ENCODE data around the gene SEMA6A. TPM values are rescaled to one million over a fixed set of nuclear protein-coding genes. Genes with fewer than 3 reads are reported as not detected.

SEMA6A gene
- total RNA-seq, 1 donor from 2014 or later = 17.8 TPM

DNA sequence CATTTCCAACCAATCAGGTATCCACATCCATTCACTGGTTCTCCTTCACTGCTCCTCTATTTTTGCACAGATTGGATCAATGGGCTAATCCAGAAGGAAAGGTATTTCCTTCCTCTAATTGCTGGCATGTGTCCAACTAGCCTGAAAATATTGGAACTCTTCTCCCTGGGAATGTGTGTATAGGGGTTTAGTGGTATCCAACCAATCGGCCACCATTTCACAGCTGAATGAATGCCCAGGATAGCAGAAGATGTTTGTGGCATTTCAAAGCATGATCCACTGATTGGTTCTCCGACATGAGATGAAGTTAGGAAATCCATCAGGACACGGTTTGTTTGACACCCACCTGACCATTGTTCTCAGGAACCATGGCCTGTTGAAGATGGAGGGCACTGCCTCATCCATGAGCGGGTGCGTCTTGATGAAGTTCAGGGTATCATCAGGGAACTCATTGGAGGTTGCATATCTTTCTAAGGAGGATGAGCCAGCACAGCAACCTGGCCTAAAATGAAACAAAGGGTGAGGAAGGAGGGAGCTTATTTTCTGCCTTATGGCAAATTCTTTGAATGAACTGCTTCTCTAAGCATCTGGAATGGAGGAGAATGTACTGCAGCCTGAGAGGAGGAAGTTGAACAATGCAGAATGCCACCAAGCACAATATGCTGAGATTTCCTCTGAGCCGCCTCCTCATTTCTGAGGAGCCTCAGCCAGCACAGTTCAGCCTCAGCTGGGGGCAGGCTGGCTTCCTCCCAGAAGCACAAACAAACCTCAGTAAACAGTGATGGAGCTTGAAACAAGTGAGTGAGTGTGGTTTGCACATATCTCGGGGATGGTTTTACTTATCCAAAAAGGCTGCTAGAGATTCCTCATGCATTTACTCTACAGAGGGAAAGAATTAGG is 94.6 kb downstream of the SEMA6A start:
- Histone ChIP-seq H3K27me3 (no peaks in the 10 kb centered on the region), H3K27ac (no peak overlapping the region), H3K4me1 (no peaks in the 10 kb centered on the region), H3K4me3 (no peak overlapping the region), H3K9me3 (peaks cover 0 to 8% of the 10 kb centered on the region in 2 donors), H3K36me3 (peaks cover 0 to 11% of the 10 kb centered on the region in 2 donors)
- TF ChIP-seq, protein P1, sequence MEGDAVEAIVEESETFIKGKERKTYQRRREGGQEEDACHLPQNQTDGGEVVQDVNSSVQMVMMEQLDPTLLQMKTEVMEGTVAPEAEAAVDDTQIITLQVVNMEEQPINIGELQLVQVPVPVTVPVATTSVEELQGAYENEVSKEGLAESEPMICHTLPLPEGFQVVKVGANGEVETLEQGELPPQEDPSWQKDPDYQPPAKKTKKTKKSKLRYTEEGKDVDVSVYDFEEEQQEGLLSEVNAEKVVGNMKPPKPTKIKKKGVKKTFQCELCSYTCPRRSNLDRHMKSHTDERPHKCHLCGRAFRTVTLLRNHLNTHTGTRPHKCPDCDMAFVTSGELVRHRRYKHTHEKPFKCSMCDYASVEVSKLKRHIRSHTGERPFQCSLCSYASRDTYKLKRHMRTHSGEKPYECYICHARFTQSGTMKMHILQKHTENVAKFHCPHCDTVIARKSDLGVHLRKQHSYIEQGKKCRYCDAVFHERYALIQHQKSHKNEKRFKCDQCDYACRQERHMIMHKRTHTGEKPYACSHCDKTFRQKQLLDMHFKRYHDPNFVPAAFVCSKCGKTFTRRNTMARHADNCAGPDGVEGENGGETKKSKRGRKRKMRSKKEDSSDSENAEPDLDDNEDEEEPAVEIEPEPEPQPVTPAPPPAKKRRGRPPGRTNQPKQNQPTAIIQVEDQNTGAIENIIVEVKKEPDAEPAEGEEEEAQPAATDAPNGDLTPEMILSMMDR (IDR thresholded peaks at IDR 0.05) = no peak
- no peak for DNase-seq (ENCODE audit: low spot score in 2 of 2)
- intact Hi-C loops (cut with DNase I) = no loop called here

DNA sequence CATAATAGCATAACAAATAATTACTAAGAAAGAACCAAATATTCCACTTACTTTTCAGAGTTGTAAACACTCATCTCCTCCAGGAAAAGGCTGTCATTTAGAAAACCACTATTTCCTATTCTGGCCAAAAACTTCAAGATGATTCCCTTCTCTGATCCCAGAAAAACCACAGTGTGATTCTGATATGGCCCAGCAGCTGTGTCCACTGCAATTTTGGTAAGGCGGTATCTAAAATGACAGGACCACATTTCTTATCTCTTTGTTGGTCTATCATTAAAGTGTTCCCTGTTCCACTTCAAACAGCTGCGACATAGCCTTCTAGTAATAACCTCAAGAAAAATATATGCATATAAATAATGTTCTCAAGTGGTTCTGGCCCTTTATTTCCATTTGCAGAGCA is 96.1 kb downstream of the SEMA6A start:
- DNase-seq (ENCODE audit: low spot score in 2 of 2) = no peak
- Histone ChIP-seq H3K4me1 (no peaks in the 10 kb centered on the region), H3K36me3 (peaks cover 0 to 11% of the 10 kb centered on the region in 2 donors), H3K27ac (no peak overlapping the region), H3K27me3 (no peaks in the 10 kb centered on the region), H3K9me3 (peaks cover 0 to 8% of the 10 kb centered on the region in 2 donors), H3K4me3 (no peak overlapping the region)
- intact Hi-C loops (cut with DNase I) = no loop called here
- TF ChIP-seq, protein P1 (IDR thresholded peaks at IDR 0.05) = no peak

DNA sequence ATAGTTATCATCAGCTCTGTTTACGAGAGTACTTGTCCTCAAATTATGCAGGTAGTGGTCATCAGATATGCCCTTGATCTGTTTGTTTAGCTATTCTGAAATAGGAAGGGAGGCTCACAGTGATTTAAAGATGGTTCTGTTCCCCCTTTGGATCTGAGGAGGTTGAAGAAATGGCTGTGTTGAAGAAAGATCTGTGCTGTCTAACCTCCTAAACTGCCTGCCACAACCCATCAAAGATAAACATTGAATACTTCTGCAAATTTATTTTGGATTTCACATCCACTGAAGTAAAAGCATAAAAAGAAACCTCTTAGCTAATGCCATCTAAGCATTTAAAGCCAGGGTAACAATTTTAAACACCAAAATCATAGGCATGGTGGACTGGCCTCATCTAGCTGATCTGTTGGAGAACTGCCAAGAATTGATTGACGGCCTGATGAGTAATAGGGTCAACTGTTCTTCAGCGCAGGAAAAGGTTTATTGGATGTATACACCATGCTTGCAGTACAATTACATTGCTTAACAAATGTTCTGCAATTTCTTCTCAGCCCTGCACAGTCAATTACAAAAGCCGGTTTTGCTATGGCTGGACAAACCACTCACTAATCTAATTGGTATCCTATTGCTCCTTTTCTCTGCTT is 97.6 kb downstream of the SEMA6A start:
- no peak overlapping the region for H3K27ac ChIP-seq
- peaks cover 0 to 8% of the 10 kb centered on the region in 2 donors for H3K9me3 ChIP-seq
- no peaks in the 10 kb centered on the region for H3K4me1 ChIP-seq
- DNase-seq (ENCODE audit: low spot score in 2 of 2) = no peak
- TF ChIP-seq, protein P1 (IDR thresholded peaks at IDR 0.05) = no peak
- peaks cover 0 to 11% of the 10 kb centered on the region in 2 donors for H3K36me3 ChIP-seq
- intact Hi-C loops (cut with DNase I) = no loop called here
- H3K27me3 ChIP-seq = no peaks in the 10 kb centered on the region
- H3K4me3 ChIP-seq = no peak overlapping the region

DNA sequence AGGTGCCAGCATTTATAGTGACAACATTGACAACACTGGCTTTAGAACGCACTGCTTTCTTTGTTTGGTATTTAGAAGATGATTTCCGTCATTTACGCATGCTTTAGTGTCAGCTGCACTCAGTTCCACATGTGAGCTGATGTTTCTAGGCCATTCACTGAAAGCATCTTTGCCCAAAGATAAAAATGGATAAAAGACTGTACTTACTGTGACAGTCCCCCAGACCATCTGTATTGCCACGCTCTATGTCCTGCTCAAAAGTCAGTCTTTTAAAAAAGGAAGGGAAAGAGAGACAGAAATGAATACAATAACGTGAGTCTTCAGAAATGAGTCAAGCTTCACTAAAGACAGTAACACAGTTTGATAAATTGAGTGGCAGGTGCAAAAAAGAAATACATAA is 99.3 kb downstream of the SEMA6A start:
- no peak overlapping the region for H3K27ac ChIP-seq
- no peak overlapping the region for H3K4me3 ChIP-seq
- peaks cover 0 to 8% of the 10 kb centered on the region in 2 donors for H3K9me3 ChIP-seq
- intact Hi-C loops (cut with DNase I) = no loop called here
- H3K27me3 ChIP-seq = no peaks in the 10 kb centered on the region
- DNase-seq (ENCODE audit: low spot score in 2 of 2) = no peak
- peaks cover 0 to 11% of the 10 kb centered on the region in 2 donors for H3K36me3 ChIP-seq
- TF ChIP-seq, protein P1 (IDR thresholded peaks at IDR 0.05) = no peak
- no peaks in the 10 kb centered on the region for H3K4me1 ChIP-seq

DNA sequence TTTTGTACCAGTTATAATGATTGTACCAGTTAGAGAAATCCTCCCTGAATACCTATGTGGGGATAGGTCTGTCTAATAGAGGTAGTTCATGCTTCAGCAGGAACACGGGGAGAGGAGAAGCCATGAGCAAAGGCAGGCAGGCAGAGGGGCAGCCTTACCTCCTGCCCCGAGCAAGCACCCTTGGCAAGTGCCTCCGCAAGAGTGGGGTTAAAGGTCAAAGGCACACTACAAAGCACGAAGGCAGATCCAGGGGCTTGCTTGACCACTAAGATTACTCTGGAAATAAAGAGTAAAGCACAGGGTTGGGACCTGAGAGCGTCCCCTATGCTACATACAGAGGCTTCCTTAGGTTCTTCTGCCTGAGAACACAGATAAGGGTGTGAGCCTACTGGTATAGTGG is 100.9 kb downstream of the SEMA6A start:
- no peaks in the 10 kb centered on the region for H3K4me1 ChIP-seq
- DNase-seq (ENCODE audit: low spot score in 2 of 2) = no peak
- H3K9me3 ChIP-seq = peaks cover 0 to 8% of the 10 kb centered on the region in 2 donors
- H3K27ac ChIP-seq = no peak overlapping the region
- peaks cover 0 to 11% of the 10 kb centered on the region in 2 donors for H3K36me3 ChIP-seq
- TF ChIP-seq, protein P1 (IDR thresholded peaks at IDR 0.05) = no peak
- intact Hi-C loops (cut with DNase I) = no loop called here
- no peaks in the 10 kb centered on the region for H3K27me3 ChIP-seq
- no peak overlapping the region for H3K4me3 ChIP-seq

All from ascending aorta (tissue), 2 donors.